Keratinocyte (primary cell): ENCODE results near the gene MTCH1. TPM values are rescaled to one million over a fixed set of nuclear protein-coding genes. Genes with fewer than 3 reads are reported as not detected.

Experiments used
- DNase-seq: peaks from one replicate; pipeline ENCODE4 v3.0.0-alpha.2; 2011; ENCODE audit warnings: low read depth, missing footprints, low spot score
- FAIRE-seq: peaks from 2 replicates; lab custom pipeline; 2011; peaks lifted over from hg19 to GRCh38; lab: Jason Lieb, UNC
- H2AFZ ChIP-seq: 2 replicates; pipeline ENCODE4 v1.6.0; 2012; ENCODE audit warnings: low read length, control low read depth, inconsistent platforms; ENCODE audit not compliant: control insufficient read depth
- H3K27ac ChIP-seq: 2 replicates; pipeline ENCODE4 v1.5.1; 2011; ENCODE audit warnings: low read length; ENCODE audit not compliant: control insufficient read depth, insufficient read depth
- H3K27me3 ChIP-seq: 3 replicates; pipeline ENCODE4 v1.6.0; 2011; ENCODE audit warnings: low read length; ENCODE audit not compliant: control insufficient read depth, insufficient read depth; ENCODE audit errors: extremely low read depth
- H3K36me3 ChIP-seq, 2 experiments: 2 replicates in 1 of 2; 3 replicates in 1 of 2; pipeline ENCODE4 v1.5.1; 2011; ENCODE audit warnings: low read length in 2 of 2, mild to moderate bottlenecking in 1 of 2; ENCODE audit not compliant: control insufficient read depth in 2 of 2, insufficient read depth in 2 of 2; ENCODE audit errors: extremely low read depth in 1 of 2
- H3K4me1 ChIP-seq: 3 replicates; pipeline ENCODE4 v1.5.1; 2011; ENCODE audit warnings: low read length; ENCODE audit not compliant: control insufficient read depth, insufficient read depth; ENCODE audit errors: extremely low read depth
- H3K4me2 ChIP-seq: 3 replicates; pipeline ENCODE4 v1.6.0; 2011; ENCODE audit warnings: low read depth, low read length; ENCODE audit not compliant: control insufficient read depth, insufficient read depth; ENCODE audit errors: extremely low read depth
- H3K4me3 ChIP-seq, 3 experiments: fragments of 200-600 bp in 1 of 3; sonication (generic) in 1 of 3; 2 replicates in 2 of 3; 3 replicates in 1 of 3; pipeline ENCODE4 v1.5.1; 2011 to 2016; ENCODE audit warnings: low read length in 3 of 3, mild to moderate bottlenecking in 3 of 3, control low read depth in 2 of 3, inconsistent platforms in 1 of 3, low read depth in 1 of 3, mixed read lengths in 1 of 3, mixed run types in 1 of 3, moderate library complexity in 1 of 3; ENCODE audit not compliant: control insufficient read depth in 2 of 3, insufficient read depth in 2 of 3; ENCODE audit errors: extremely low read depth in 1 of 3
- H3K79me2 ChIP-seq: 2 replicates; pipeline ENCODE4 v1.6.0; 2012; ENCODE audit warnings: low read length; ENCODE audit not compliant: control insufficient read depth, insufficient read depth
- H3K9ac ChIP-seq: 3 replicates; pipeline ENCODE4 v1.6.0; 2011; ENCODE audit warnings: low read length; ENCODE audit not compliant: control insufficient read depth, insufficient read depth; ENCODE audit errors: extremely low read depth
- H3K9me1 ChIP-seq: 3 replicates; pipeline ENCODE4 v1.6.0; 2011; ENCODE audit warnings: low read length; ENCODE audit not compliant: control insufficient read depth, insufficient read depth; ENCODE audit errors: extremely low read depth
- H3K9me3 ChIP-seq: 2 replicates; pipeline ENCODE4 v1.5.1; 2012; ENCODE audit warnings: low read depth, low read length; ENCODE audit not compliant: control insufficient read depth
- H4K20me1 ChIP-seq: 3 replicates; pipeline ENCODE4 v1.6.0; 2011; ENCODE audit warnings: low read length; ENCODE audit not compliant: control insufficient read depth, insufficient read depth; ENCODE audit errors: extremely low read depth
- EZH2 ChIP-seq: IDR thresholded peaks from one replicate; pipeline ENCODE4 v1.6.1; 2012; ENCODE audit warnings: inconsistent platforms, mild to moderate bottlenecking, low read length, moderate library complexity
- dilution Hi-C: fragments of 300-500 bp; cut with MboI; formaldehyde crosslinking; loops from one replicate; pipeline ENCODE4 v1.7.0; 2020; ENCODE audit warnings: low sequenced_read_pairs; ENCODE audit not compliant: extremely low pct_ligation_motif_present
- polyA minus RNA-seq, 3 experiments: library from RNA; depleted of rRNA, polyadenylated mRNA; stranded (reverse); fragments of >200 nt; gene quantifications; 1 replicate in 1 of 3; 2 replicates in 1 of 3; 3 replicates in 1 of 3; pipeline ENCODE4 v1.2.3, GENCODE V29; 2011
- polyA plus RNA-seq, 5 experiments: library from polyadenylated mRNA; depleted of rRNA in 3 of 5; stranded (reverse) in 3 of 5; stranded (forward) in 1 of 5; unstranded in 1 of 5; fragments of >200 nt; gene quantifications; 1 replicate in 1 of 5; 2 replicates in 3 of 5; 3 replicates in 1 of 5; pipeline versions ENCODE4 v1.2.1 to v1.2.3, GENCODE V29; 2011 to 2012; ENCODE audit warnings: missing spikeins in 2 of 5, low read depth in 1 of 5, low replicate concordance in 1 of 5
- TF ChIP-seq, protein P1 (sequence below), 3 experiments: IDR thresholded peaks in 1 of 3; conservative IDR thresholded peaks in 1 of 3; optimal IDR thresholded peaks in 1 of 3; 2 replicates in 2 of 3; 3 replicates in 1 of 3; pipeline versions ENCODE3 to v1.5.1; 2011; ENCODE audit warnings: low read length in 3 of 3, mild to moderate bottlenecking in 3 of 3, moderate library complexity in 2 of 3, control low read depth in 1 of 3, inconsistent platforms in 1 of 3; ENCODE audit not compliant: insufficient read depth in 2 of 3; ENCODE audit errors: extremely low read depth in 1 of 3

Gene MTCH1, protein sequence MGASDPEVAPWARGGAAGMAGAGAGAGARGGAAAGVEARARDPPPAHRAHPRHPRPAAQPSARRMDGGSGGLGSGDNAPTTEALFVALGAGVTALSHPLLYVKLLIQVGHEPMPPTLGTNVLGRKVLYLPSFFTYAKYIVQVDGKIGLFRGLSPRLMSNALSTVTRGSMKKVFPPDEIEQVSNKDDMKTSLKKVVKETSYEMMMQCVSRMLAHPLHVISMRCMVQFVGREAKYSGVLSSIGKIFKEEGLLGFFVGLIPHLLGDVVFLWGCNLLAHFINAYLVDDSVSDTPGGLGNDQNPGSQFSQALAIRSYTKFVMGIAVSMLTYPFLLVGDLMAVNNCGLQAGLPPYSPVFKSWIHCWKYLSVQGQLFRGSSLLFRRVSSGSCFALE
- polyA plus RNA-seq, result 72.9 to 90.3 TPM (median 88.8 TPM) in 3 replicates
- polyA plus RNA-seq (2011; ENCODE audit: low read depth), result 23.7 TPM
- polyA plus RNA-seq (2011; cell fraction: cytosol; rRNA removed), result 88.9 and 119 TPM in 2 replicates
- polyA plus RNA-seq (2011; cell fraction: nucleus; rRNA removed), result 76.4 and 84.0 TPM in 2 replicates
- 123 and 127 TPM in 2 replicates for polyA plus RNA-seq (2012; ENCODE audit: low replicate concordance)
- polyA minus RNA-seq, result 80.7 to 152 TPM (median 82.5 TPM) in 3 replicates
- polyA minus RNA-seq (2011; cell fraction: cytosol; rRNA and poly(A)+ RNA removed), result 74.4 TPM
- polyA minus RNA-seq (2011; cell fraction: nucleus; rRNA and poly(A)+ RNA removed), result 29.5 and 33.4 TPM in 2 replicates

DNA sequence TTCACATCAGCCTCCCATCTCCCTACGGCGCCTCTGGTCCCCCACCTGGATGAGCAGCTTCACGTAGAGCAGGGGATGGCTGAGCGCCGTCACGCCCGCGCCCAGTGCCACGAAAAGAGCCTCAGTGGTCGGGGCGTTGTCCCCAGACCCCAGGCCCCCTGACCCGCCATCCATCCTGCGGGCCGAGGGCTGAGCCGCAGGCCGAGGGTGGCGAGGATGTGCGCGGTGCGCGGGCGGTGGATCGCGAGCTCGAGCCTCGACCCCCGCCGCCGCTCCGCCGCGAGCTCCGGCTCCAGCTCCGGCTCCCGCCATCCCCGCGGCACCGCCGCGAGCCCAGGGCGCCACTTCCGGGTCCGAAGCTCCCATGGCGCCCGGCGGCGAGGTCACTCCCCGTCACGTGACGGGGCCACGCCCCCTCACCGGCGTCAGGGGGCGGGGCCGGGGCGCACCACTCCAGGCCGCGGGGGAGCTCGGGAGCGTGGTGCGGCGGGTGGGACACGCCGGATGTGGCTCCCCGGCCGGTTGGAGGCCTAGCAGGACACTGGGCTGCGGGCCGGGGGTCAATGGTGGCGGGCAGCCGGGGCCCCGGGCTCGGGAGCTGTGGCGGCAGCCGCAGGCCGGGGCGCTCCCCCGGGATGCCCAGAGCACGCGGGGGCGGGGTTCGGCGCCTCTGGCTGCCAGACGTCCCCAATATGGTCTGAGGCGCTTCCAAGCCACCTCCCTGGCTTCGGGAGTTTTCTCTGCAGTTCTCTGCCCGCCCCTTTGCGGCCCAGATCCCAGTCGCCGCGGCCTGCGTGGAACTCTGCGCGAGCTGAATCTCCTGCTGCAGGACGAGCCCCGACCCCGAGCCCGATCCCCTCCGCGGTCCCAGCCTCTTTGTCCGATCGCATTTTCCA lies at the start of gene MTCH1:
TSS of gene MTCH1 (minus strand) at position 389 of the 896 bp plus-strand sequence. CDS start at position 366, 23 bp downstream.
- dilution Hi-C loops, result no loop called here
- no peak for FAIRE-seq
- Histone ChIP-seq H3K4me2 (peak within 1 kb of the TSS; percentile 84), H3K79me2 (peaks cover 46% of the 10 kb centered on the region), H2AFZ (peak within 1 kb of the TSS; percentile 88), H3K4me1 (peaks cover 18% of the 10 kb centered on the region), H3K27me3 (peaks cover 9% of the 10 kb centered on the region), H3K9me3 (no peaks in the 10 kb centered on the region), H4K20me1 (peaks cover 11% of the 10 kb centered on the region), H3K27ac (peak within 1 kb of the TSS; percentile 72), H3K9ac (peak within 1 kb of the TSS; percentile 82), H3K4me3 (peak within 1 kb of the TSS; percentile 73 to 99 (median 81)), H3K9me1 (no peaks in the 10 kb centered on the region), H3K36me3 (peaks cover 0 to 5% of the 10 kb centered on the region in 2 experiments)
- no peak for DNase-seq
- no peak for TF ChIP-seq EZH2
- TF ChIP-seq, protein P1, sequence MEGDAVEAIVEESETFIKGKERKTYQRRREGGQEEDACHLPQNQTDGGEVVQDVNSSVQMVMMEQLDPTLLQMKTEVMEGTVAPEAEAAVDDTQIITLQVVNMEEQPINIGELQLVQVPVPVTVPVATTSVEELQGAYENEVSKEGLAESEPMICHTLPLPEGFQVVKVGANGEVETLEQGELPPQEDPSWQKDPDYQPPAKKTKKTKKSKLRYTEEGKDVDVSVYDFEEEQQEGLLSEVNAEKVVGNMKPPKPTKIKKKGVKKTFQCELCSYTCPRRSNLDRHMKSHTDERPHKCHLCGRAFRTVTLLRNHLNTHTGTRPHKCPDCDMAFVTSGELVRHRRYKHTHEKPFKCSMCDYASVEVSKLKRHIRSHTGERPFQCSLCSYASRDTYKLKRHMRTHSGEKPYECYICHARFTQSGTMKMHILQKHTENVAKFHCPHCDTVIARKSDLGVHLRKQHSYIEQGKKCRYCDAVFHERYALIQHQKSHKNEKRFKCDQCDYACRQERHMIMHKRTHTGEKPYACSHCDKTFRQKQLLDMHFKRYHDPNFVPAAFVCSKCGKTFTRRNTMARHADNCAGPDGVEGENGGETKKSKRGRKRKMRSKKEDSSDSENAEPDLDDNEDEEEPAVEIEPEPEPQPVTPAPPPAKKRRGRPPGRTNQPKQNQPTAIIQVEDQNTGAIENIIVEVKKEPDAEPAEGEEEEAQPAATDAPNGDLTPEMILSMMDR (optimal IDR thresholded peaks at IDR 0.05 in 1 of 3, IDR thresholded peaks at IDR 0.05 in 1 of 3, conservative IDR thresholded peaks at IDR 0.05 in 1 of 3; ENCODE audit: extremely low read depth in 1 of 3, insufficient read depth in 2 of 3, low read length in 3 of 3), result no peak

DNA sequence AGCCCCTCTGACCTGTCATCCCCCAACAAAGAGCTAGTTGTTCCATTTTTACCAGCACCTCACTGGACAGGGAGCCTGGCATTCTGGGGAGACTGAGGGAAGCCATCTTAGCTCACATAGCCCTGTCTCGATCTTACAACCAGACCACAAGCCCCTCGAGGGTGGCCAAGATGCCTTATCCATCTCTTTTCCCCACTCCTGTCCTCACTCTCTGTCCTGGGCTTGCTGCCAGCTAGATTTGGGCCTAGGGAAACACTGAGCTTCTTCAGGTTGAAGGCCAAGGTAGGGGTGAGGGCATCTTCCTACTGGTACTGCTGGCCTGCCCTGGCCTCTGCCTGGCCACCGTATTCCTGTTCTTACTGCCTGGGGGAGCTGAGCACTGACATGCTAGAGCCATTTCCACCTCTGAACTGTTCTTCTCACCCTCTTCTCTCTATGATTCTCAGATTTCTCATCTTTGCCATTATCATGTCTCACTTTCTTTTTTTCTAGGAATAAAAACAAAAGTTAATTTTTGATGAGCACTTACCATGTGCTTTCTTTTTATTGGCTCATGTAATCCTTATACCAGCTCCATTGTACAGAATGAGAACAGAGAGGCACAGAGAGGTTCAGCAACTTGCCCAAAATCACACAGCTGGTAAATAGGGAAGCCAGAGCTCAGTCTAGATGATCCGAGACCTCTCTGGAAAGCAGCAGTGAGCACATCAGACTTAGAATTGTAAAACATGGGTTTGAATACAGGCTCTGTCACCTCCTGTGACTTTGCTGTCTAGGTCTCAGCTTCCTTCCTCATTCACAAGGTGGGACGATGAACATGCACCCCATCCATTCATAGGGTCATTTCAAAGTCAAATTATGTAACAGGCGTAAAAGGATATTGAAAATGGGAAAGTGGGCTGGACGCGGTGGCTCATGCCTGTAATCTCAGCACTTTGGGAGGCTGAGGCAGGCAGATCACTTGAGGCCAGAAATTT lies 48.1 kb upstream of the MTCH1 start:
- H3K4me2 ChIP-seq, result no peak overlapping the region

More for the DNA sequence above, 48.1 kb upstream of the MTCH1 start:
- Histone ChIP-seq H3K9ac (no peak overlapping the region), H3K9me1 (no peaks in the 10 kb centered on the region), H3K9me3 (peaks cover 2% of the 10 kb centered on the region), H3K36me3 (no peaks in the 10 kb centered on the region), H3K4me3 (no peak overlapping the region), H4K20me1 (no peaks in the 10 kb centered on the region), H3K27ac (no peak overlapping the region), H3K79me2 (no peaks in the 10 kb centered on the region), H3K27me3 (no peaks in the 10 kb centered on the region), H3K4me1 (peaks cover 5% of the 10 kb centered on the region), H2AFZ (no peak overlapping the region)
- FAIRE-seq (no peak), DNase-seq (no peak)
- dilution Hi-C loops, result no loop called here
- TF ChIP-seq, protein P1 (optimal IDR thresholded peaks at IDR 0.05 in 1 of 3, IDR thresholded peaks at IDR 0.05 in 1 of 3, conservative IDR thresholded peaks at IDR 0.05 in 1 of 3; ENCODE audit: extremely low read depth in 1 of 3, insufficient read depth in 2 of 3, low read length in 3 of 3), result no peak
- TF ChIP-seq EZH2, result no peak
